ENCODE measurements around the gene UBASH3A. TPM values are rescaled to one million over a fixed set of nuclear protein-coding genes. Genes with fewer than 3 reads are reported as not detected.
A peak's percentile ranks its signal among the peaks of the same experiment; 100 is the strongest.

Gene UBASH3A
- total RNA-seq, 4 donors from 2014 or later = 0.31 to 0.96 (median 0.79) TPM; not detected in 1

GRCh38 chr21:42392731-42393442 lies 10.8 kb upstream of the UBASH3A start:
- DNase-seq (ENCODE audit: low spot score) = no peak
- no peak for ATAC-seq (ENCODE audit: low FRiP score)
- TF ChIP-seq, protein P1, sequence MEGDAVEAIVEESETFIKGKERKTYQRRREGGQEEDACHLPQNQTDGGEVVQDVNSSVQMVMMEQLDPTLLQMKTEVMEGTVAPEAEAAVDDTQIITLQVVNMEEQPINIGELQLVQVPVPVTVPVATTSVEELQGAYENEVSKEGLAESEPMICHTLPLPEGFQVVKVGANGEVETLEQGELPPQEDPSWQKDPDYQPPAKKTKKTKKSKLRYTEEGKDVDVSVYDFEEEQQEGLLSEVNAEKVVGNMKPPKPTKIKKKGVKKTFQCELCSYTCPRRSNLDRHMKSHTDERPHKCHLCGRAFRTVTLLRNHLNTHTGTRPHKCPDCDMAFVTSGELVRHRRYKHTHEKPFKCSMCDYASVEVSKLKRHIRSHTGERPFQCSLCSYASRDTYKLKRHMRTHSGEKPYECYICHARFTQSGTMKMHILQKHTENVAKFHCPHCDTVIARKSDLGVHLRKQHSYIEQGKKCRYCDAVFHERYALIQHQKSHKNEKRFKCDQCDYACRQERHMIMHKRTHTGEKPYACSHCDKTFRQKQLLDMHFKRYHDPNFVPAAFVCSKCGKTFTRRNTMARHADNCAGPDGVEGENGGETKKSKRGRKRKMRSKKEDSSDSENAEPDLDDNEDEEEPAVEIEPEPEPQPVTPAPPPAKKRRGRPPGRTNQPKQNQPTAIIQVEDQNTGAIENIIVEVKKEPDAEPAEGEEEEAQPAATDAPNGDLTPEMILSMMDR (IDR thresholded peaks at IDR 0.05) = no peak

GRCh38 chr21:42393443-42393950 lies 10.2 kb upstream of the UBASH3A start:
- DNase-seq (ENCODE audit: low spot score) (no peak), ATAC-seq (ENCODE audit: low FRiP score) (no peak)

GRCh38 chr21:42395302-42395701 lies 8.4 kb upstream of the UBASH3A start:
- DNase-seq (ENCODE audit: low spot score) (no peak), ATAC-seq (ENCODE audit: low FRiP score) (no peak)
- TF ChIP-seq, protein P1 (IDR thresholded peaks at IDR 0.05) = no peak

More at GRCh38 chr21:42393443-42393950, 10.2 kb upstream of the UBASH3A start:
- TF ChIP-seq, protein P1 (IDR thresholded peaks at IDR 0.05) = no peak

GRCh38 chr21:42395905-42396651 lies 7.6 kb upstream of the UBASH3A start, which contains the start of gene TMPRSS3:
TMPRSS3 (minus strand) TSS chr21:42396052; CDS start chr21:42395417, 635 bp downstream.
- TF ChIP-seq, protein P1 (IDR thresholded peaks at IDR 0.05) = no peak
- peak; percentile 68 for ATAC-seq (ENCODE audit: low FRiP score)
- no peak for DNase-seq (ENCODE audit: low spot score)

GRCh38 chr21:42396799-42397745 lies 6.6 kb upstream of the UBASH3A start:
- ATAC-seq (ENCODE audit: low FRiP score) (no peak), DNase-seq (ENCODE audit: low spot score) (no peak)
- TF ChIP-seq, protein P1 (IDR thresholded peaks at IDR 0.05) = no peak

DNA sequence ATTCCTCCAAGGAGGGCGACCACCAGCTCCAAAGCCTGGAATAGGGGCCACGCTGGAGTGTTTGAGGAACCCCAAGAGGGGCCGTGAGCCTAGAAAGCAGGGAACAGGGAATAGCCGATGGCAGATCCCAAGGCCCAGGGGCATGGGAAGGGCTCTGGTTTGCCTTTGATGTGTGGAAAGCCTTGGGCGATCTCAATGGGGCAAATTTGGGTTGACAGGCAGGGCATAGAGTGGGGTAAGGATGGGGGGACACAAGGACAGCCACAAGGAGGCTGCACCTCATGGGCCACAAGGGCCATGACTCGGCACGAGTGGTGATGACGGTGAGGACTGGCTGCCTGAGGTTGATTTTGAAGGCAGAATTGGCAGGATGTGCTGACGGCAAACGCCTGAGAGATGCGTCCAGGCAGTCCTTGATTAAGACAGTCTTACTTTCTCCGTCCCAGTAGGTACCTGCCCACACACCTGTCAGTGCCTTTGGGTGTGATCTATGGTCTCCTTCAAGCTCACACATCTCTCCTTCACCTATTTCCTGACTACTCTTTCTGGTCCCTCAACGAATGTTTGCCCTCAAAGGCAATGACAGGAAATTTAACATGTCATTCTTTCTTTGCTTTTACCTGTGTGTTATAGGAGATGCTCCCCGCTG lies 5.8 kb upstream of the UBASH3A start:
- no peak for ATAC-seq (ENCODE audit: low FRiP score)
- TF ChIP-seq, protein P1 (IDR thresholded peaks at IDR 0.05) = no peak
- DNase-seq (ENCODE audit: low spot score) = no peak
